Neural progenitor cell (in vitro differentiated cells): ENCODE data around the gene ZNF506. TPM values are rescaled to one million over a fixed set of nuclear protein-coding genes. Genes with fewer than 3 reads are reported as not detected.

Source experiments
- DNase-seq: peaks from one replicate; pipeline ENCODE4 v3.0.0-alpha.2; 2016; ENCODE audit warnings: low spot score
- H2AFZ ChIP-seq: fragments of 200-600 bp; sonication (generic); replicated peaks from 2 replicates; pipeline ENCODE4 v1.6.1; 2016; ENCODE audit warnings: antibody characterized with exemption
- H3F3A ChIP-seq: fragments of 200-600 bp; sonication (generic); 2 replicates; pipeline ENCODE4 v1.6.1; 2016; ENCODE audit warnings: antibody characterized with exemption, low read depth
- H3K27ac ChIP-seq: fragments of 200-600 bp; sonication (generic); 2 replicates; pipeline ENCODE4 v1.5.1; 2016; ENCODE audit warnings: mild to moderate bottlenecking
- H3K27me3 ChIP-seq: fragments of 200-600 bp; sonication (generic); 2 replicates; pipeline ENCODE4 v1.6.1; 2016; ENCODE audit warnings: mild to moderate bottlenecking, moderate library complexity
- H3K36me3 ChIP-seq: fragments of 200-600 bp; sonication (generic); 2 replicates; pipeline ENCODE4 v1.5.1; 2016
- H3K4me1 ChIP-seq: fragments of 200-600 bp; sonication (generic); 2 replicates; pipeline ENCODE4 v1.6.1; 2016; ENCODE audit warnings: mixed run types
- H3K4me2 ChIP-seq: fragments of 200-600 bp; sonication (generic); 2 replicates; pipeline ENCODE4 v1.6.1; 2016
- H3K4me3 ChIP-seq: fragments of 200-600 bp; sonication (generic); 2 replicates; pipeline ENCODE4 v1.5.1; 2016
- H3K79me2 ChIP-seq: fragments of 200-600 bp; sonication (generic); 2 replicates; pipeline ENCODE4 v1.6.1; 2016; ENCODE audit warnings: low read depth
- H3K9ac ChIP-seq: fragments of 200-600 bp; sonication (generic); 2 replicates; pipeline ENCODE4 v1.6.1; 2016
- H3K9me3 ChIP-seq: fragments of 200-600 bp; sonication (generic); 2 replicates; pipeline ENCODE4 v1.5.1; 2016; ENCODE audit warnings: low read depth
- H4K20me1 ChIP-seq: fragments of 200-600 bp; sonication (generic); 2 replicates; pipeline ENCODE4 v1.6.1; 2016; ENCODE audit warnings: low read depth
- H3K27ac Mint-ChIP-seq: 3 replicates; pipeline ENCODE4 v1.8.0; 2021; ENCODE audit warnings: mixed read lengths
- H3K27me3 Mint-ChIP-seq: 2 replicates; pipeline ENCODE4 v1.8.0; 2022; ENCODE audit warnings: low read depth, mild to moderate bottlenecking, inconsistent platforms, moderate library complexity, mixed read lengths; ENCODE audit not compliant: insufficient read depth
- H3K36me3 Mint-ChIP-seq: 3 replicates; pipeline ENCODE4 v1.8.0; 2021; ENCODE audit warnings: mixed read lengths
- H3K4me1 Mint-ChIP-seq: 3 replicates; pipeline ENCODE4 v1.8.0; 2021; ENCODE audit warnings: mixed read lengths
- H3K4me3 Mint-ChIP-seq: 3 replicates; pipeline ENCODE4 v1.8.0; 2021; ENCODE audit warnings: mild to moderate bottlenecking, moderate library complexity, mixed read lengths
- H3K9me3 Mint-ChIP-seq: 3 replicates; pipeline ENCODE4 v1.8.0; 2020; ENCODE audit warnings: mixed read lengths
- EZH2 ChIP-seq: fragments of 200-600 bp; sonication (generic); IDR thresholded peaks from 2 replicates; pipeline ENCODE4 v1.6.1; 2017; ENCODE audit warnings: antibody characterized with exemption, mild to moderate bottlenecking, moderate library complexity
- EZH2phosphoT487 ChIP-seq: fragments of 200-600 bp; sonication (generic); IDR thresholded peaks from 2 replicates; pipeline ENCODE4 v1.6.1; 2017; ENCODE audit warnings: antibody characterized with exemption
- total RNA-seq: library from RNA; depleted of rRNA; stranded (reverse); fragments of >200 nt; gene quantifications from 2 replicates; pipeline ENCODE4 v1.2.3, GENCODE V29; 2015; ENCODE audit warnings: low replicate concordance
- TF ChIP-seq, protein P1 (sequence below): fragments of 200-600 bp; sonication (generic); IDR thresholded peaks from 2 replicates; pipeline ENCODE4 v1.5.1; 2017; ENCODE audit warnings: antibody characterized with exemption, mild to moderate bottlenecking

Gene ZNF506
- total RNA-seq, 1 donor from 2014 or later: 19.9 TPM

DNA sequence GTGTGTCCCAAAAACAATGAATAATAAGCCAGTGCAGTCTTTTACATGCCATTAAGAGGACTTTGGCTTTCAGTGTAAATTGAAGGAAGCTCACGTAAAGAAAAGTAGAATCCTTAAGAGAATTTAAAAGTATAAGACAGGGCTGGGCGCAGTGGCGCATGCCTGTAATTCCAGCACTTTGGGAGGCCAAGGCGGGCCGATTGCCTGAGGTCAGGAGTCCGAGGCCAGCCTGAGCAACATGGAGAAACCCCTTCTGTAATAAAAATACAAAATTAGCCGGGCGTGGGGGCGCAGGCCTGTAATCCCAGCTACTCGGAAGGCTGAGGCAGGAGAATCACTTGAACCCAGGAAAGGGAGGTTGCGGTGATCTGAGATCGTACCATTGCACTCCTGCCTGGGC lies 26.2 kb upstream of the ZNF506 start:
- Mint-ChIP-seq H3K27ac (no peak overlapping the region), H3K4me1 (no peaks in the 10 kb centered on the region), H3K9me3 (peaks cover 34% of the 10 kb centered on the region), H3K27me3 (no peaks in the 10 kb centered on the region), H3K4me3 (no peak overlapping the region), H3K36me3 (no peaks in the 10 kb centered on the region)
- TF ChIP-seq, protein P1, sequence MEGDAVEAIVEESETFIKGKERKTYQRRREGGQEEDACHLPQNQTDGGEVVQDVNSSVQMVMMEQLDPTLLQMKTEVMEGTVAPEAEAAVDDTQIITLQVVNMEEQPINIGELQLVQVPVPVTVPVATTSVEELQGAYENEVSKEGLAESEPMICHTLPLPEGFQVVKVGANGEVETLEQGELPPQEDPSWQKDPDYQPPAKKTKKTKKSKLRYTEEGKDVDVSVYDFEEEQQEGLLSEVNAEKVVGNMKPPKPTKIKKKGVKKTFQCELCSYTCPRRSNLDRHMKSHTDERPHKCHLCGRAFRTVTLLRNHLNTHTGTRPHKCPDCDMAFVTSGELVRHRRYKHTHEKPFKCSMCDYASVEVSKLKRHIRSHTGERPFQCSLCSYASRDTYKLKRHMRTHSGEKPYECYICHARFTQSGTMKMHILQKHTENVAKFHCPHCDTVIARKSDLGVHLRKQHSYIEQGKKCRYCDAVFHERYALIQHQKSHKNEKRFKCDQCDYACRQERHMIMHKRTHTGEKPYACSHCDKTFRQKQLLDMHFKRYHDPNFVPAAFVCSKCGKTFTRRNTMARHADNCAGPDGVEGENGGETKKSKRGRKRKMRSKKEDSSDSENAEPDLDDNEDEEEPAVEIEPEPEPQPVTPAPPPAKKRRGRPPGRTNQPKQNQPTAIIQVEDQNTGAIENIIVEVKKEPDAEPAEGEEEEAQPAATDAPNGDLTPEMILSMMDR: no peak
- TF ChIP-seq EZH2 (no peak), EZH2phosphoT487 (no peak)
- Histone ChIP-seq H3K4me2 (no peak overlapping the region), H3K27ac (no peak overlapping the region), H3F3A (no peaks in the 10 kb centered on the region), H3K36me3 (no peaks in the 10 kb centered on the region), H3K4me3 (no peak overlapping the region), H3K4me1 (no peaks in the 10 kb centered on the region), H3K9ac (no peak overlapping the region), H3K79me2 (no peaks in the 10 kb centered on the region), H2AFZ (no peak overlapping the region), H4K20me1 (no peaks in the 10 kb centered on the region), H3K9me3 (peaks cover 14% of the 10 kb centered on the region), H3K27me3 (no peaks in the 10 kb centered on the region)
- no peak for DNase-seq

DNA sequence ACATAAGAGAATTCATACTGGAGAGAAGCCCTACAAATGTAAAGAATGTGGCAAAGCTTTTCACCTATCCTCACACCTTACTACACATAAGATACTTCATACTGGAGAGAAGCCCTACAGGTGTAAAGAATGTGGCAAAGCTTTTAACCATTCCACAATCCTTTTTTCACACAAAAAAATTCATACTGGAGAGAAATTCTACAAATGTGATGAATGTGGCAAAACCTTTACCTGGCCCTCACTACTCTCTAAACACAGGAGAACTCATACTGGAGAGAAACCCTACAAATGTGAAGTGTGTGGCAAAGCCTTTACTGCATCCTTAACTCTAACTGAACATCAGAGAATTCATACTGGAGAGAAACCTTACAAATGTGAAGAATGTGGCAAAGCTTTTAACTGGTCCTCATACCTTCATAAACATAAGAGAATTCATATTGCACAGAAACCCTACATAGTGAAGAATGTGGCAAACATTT lies 14.0 kb upstream of the ZNF506 start:
- no peak overlapping the region for H2AFZ ChIP-seq
- no peaks in the 10 kb centered on the region for H4K20me1 ChIP-seq
- no peak overlapping the region for H3K4me2 ChIP-seq
- no peaks in the 10 kb centered on the region for H3K27me3 ChIP-seq
- Mint-ChIP-seq H3K9me3 (peaks cover 54% of the 10 kb centered on the region), H3K4me3 (no peak overlapping the region), H3K36me3 (no peaks in the 10 kb centered on the region), H3K4me1 (no peaks in the 10 kb centered on the region), H3K27ac (no peak overlapping the region), H3K27me3 (no peaks in the 10 kb centered on the region)
- no peaks in the 10 kb centered on the region for H3K4me1 ChIP-seq
- H3F3A ChIP-seq: no peaks in the 10 kb centered on the region
- H3K9me3 ChIP-seq: peaks cover 39% of the 10 kb centered on the region
- TF ChIP-seq, protein P1: no peak
- TF ChIP-seq EZH2: no peak
- no peak for TF ChIP-seq EZH2phosphoT487
- no peak for DNase-seq
- no peak overlapping the region for H3K4me3 ChIP-seq
- no peak overlapping the region for H3K27ac ChIP-seq
- peaks cover 3% of the 10 kb centered on the region for H3K36me3 ChIP-seq
- H3K79me2 ChIP-seq: no peaks in the 10 kb centered on the region
- no peak overlapping the region for H3K9ac ChIP-seq

DNA sequence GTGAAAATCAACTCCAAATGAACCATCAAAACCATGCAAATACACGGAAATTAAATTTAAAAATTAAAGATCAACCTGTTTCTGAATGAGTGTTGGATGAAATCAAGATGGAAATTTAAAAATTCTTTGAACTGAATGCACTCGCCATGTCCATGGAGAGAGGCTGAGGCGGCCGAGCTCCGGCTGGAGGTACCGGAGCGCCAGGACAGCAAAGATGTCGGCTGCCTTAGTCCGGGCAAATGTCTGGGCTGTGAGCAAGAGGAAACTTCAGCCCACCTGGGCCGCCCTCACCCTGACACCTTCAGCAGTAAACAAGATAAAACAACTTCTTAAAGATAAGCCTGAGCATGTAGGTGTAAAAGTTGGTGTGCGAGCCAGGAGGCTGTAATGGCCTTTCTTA lies 5.3 kb upstream of the ZNF506 start:
- Histone ChIP-seq H4K20me1 (no peaks in the 10 kb centered on the region), H3K27ac (no peak overlapping the region), H3K9me3 (peaks cover 13% of the 10 kb centered on the region), H3K9ac (no peak overlapping the region), H2AFZ (no peak overlapping the region), H3K27me3 (no peaks in the 10 kb centered on the region), H3K36me3 (no peaks in the 10 kb centered on the region), H3F3A (no peaks in the 10 kb centered on the region), H3K4me1 (no peaks in the 10 kb centered on the region), H3K4me2 (no peak overlapping the region), H3K79me2 (no peaks in the 10 kb centered on the region), H3K4me3 (no peak overlapping the region)
- Mint-ChIP-seq H3K27me3 (peaks cover 2% of the 10 kb centered on the region), H3K4me1 (no peaks in the 10 kb centered on the region), H3K4me3 (no peak overlapping the region), H3K9me3 (peaks cover 79% of the 10 kb centered on the region), H3K27ac (no peak overlapping the region), H3K36me3 (no peaks in the 10 kb centered on the region)
- DNase-seq: no peak
- no peak for TF ChIP-seq EZH2phosphoT487
- no peak for TF ChIP-seq EZH2
- TF ChIP-seq, protein P1: no peak
